ENCODE results near the gene KY.
A peak's percentile ranks its signal among the peaks of the same experiment; 100 is the strongest.

The KY gene

GRCh38 chr3:134681522-134681900, 30.7 kb upstream of the KY start:
- no peak overlapping the region for H3K27ac ChIP-seq
- TF ChIP-seq CTCF (conservative IDR thresholded peaks at IDR 0.05) (no peak), ZFX (IDR thresholded peaks at IDR 0.05) (no peak)

GRCh38 chr3:134680796-134681521, 30.1 kb upstream of the KY start:
- TF ChIP-seq CTCF (conservative IDR thresholded peaks at IDR 0.05) (no peak), ZFX (IDR thresholded peaks at IDR 0.05) (no peak)
- no peak overlapping the region for H3K27ac ChIP-seq

- H3K27ac ChIP-seq: no peak overlapping the region
- TF ChIP-seq ZFX (IDR thresholded peaks at IDR 0.05): no peak
- no peak for TF ChIP-seq CTCF (conservative IDR thresholded peaks at IDR 0.05)
Observed at GRCh38 chr3:134677987-134678308, 27.1 kb upstream of the KY start.

GRCh38 chr3:134677196-134677986, 26.6 kb upstream of the KY start:
- TF ChIP-seq CTCF (conservative IDR thresholded peaks at IDR 0.05): peak; percentile 86
- no peak for TF ChIP-seq ZFX (IDR thresholded peaks at IDR 0.05)
- H3K27ac ChIP-seq: no peak overlapping the region

- H3K27ac ChIP-seq: no peak overlapping the region
- TF ChIP-seq ZFX (IDR thresholded peaks at IDR 0.05): no peak
- no peak for TF ChIP-seq CTCF (conservative IDR thresholded peaks at IDR 0.05)
Observed at GRCh38 chr3:134675726-134676256, 25.0 kb upstream of the KY start.

- TF ChIP-seq ZFX (IDR thresholded peaks at IDR 0.05): no peak
- no peak for TF ChIP-seq CTCF (conservative IDR thresholded peaks at IDR 0.05)
- H3K27ac ChIP-seq: no peak overlapping the region
Observed at GRCh38 chr3:134672571-134672970, 21.7 kb upstream of the KY start.

- TF ChIP-seq CTCF (conservative IDR thresholded peaks at IDR 0.05) (no peak), ZFX (IDR thresholded peaks at IDR 0.05) (no peak)
- no peak overlapping the region for H3K27ac ChIP-seq
Observed at GRCh38 chr3:134667956-134668355, 17.1 kb upstream of the KY start.
